Measurements from ENCODE around the gene LHFPL3.

- TF ChIP-seq CTCF (conservative IDR thresholded peaks at IDR 0.05) (no peak), ZFX (IDR thresholded peaks at IDR 0.05) (no peak)
These were observed 196.4 kb downstream of the LHFPL3 start for GRCh38 chr7:104524853-104525252.

Data from C4-2B (cell line).